ENCODE results near the gene AP1G2. TPM values are rescaled to one million over a fixed set of nuclear protein-coding genes. Genes with fewer than 3 reads are reported as not detected.

AP1G2 gene
- polyA plus RNA-seq, 1 of the 3 experiments (the other 2 are of a cell fraction), result 88.3 TPM

DNA sequence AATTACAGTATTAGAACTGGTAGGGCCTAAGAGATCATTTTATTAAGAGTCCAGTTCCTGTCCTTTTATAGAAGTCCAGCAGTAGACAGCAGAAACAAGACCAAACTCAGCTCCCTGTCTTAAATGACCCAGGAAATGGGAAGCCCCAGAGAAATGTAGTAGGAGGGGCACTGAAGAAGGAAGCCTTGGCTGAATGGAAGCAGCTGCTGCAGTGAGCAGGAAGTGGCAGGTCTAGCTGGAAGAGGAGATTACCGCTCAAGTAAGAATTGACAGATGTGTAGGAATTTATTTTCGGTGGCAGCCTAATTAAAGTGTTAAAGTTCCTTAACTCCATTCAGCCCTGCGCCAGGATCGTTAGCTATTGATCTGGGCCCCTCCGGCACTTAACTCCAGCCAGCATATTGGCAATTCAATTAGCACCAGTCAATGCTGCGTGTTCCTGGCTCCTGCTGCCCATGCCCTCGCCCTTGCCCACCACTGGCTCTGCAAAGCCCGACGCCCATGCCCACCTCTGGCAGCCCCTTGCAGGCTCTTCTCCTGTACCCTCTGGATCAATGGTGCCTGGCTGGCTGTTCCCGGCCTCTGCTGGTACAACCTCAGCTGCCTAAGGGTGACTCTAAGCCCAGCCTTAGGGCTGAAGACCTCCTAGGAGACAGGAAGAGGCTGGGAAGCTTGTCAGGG is 37.1 kb downstream of the AP1G2 start:
- peaks cover 0 to 4% of the 10 kb centered on the region in 2 experiments; a peak in 1 of 4 replicates for H3K4me1 ChIP-seq (ENCODE audit: control insufficient read depth in 1 of 2, insufficient read depth in 2 of 2, low read depth in 1 of 2, low read length in 1 of 2)
- H3K27me3 ChIP-seq (ENCODE audit: insufficient read depth), result no peaks in the 10 kb centered on the region
- H3F3A ChIP-seq (replicated peaks; ENCODE audit: insufficient read depth), result no peaks in the 10 kb centered on the region
- peaks cover 0 to 22% of the 10 kb centered on the region in 2 experiments for H3K36me3 ChIP-seq (replicated peaks in 1 of 2; ENCODE audit: control insufficient read depth in 1 of 2, insufficient read depth in 2 of 2, low read length in 1 of 2)
- 79% methylated on average over 9 of the region's 10 CpGs for WGBS (ENCODE audit: low lambda C conversion rate)
- no peaks in the 10 kb centered on the region for H4K20me1 ChIP-seq (ENCODE audit: insufficient read depth)
- H3K4me2 ChIP-seq, result no peak overlapping the region
- H2AFZ ChIP-seq (ENCODE audit: low read depth), result no peak overlapping the region
- no peak overlapping the region for H3K9ac ChIP-seq
- no peaks in the 10 kb centered on the region for H3K79me2 ChIP-seq (ENCODE audit: insufficient read depth)
- TF ChIP-seq GABPA (IDR thresholded peaks at IDR 0.05; ENCODE audit: low read depth) (no peak), FOSL2 (IDR thresholded peaks at IDR 0.05; ENCODE audit: borderline replicate concordance, low read depth) (no peak), MAX (IDR thresholded peaks at IDR 0.05; ENCODE audit: low read depth) (no peak), PBX3 (IDR thresholded peaks at IDR 0.05) (no peak), FOXM1 (IDR thresholded peaks at IDR 0.05; ENCODE audit: low read depth) (no peak), SIN3A (IDR thresholded peaks at IDR 0.05; ENCODE audit: borderline replicate concordance, low read depth, low read length) (no peak), TCF12 (IDR thresholded peaks at IDR 0.05) (no peak), JUND (IDR thresholded peaks at IDR 0.05) (no peak), MXI1 (IDR thresholded peaks at IDR 0.05; ENCODE audit: low read depth, low read length) (no peak), FOXJ3 (CRISPR knock-in tag; IDR thresholded peaks at IDR 0.05) (no peak), RAD21 (IDR thresholded peaks at IDR 0.05; ENCODE audit: low read length) (no peak)
- TF ChIP-seq, protein P1, sequence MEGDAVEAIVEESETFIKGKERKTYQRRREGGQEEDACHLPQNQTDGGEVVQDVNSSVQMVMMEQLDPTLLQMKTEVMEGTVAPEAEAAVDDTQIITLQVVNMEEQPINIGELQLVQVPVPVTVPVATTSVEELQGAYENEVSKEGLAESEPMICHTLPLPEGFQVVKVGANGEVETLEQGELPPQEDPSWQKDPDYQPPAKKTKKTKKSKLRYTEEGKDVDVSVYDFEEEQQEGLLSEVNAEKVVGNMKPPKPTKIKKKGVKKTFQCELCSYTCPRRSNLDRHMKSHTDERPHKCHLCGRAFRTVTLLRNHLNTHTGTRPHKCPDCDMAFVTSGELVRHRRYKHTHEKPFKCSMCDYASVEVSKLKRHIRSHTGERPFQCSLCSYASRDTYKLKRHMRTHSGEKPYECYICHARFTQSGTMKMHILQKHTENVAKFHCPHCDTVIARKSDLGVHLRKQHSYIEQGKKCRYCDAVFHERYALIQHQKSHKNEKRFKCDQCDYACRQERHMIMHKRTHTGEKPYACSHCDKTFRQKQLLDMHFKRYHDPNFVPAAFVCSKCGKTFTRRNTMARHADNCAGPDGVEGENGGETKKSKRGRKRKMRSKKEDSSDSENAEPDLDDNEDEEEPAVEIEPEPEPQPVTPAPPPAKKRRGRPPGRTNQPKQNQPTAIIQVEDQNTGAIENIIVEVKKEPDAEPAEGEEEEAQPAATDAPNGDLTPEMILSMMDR (IDR thresholded peaks at IDR 0.05), result no peak
- TF ChIP-seq, protein P2, sequence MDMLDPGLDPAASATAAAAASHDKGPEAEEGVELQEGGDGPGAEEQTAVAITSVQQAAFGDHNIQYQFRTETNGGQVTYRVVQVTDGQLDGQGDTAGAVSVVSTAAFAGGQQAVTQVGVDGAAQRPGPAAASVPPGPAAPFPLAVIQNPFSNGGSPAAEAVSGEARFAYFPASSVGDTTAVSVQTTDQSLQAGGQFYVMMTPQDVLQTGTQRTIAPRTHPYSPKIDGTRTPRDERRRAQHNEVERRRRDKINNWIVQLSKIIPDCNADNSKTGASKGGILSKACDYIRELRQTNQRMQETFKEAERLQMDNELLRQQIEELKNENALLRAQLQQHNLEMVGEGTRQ (IDR thresholded peaks at IDR 0.05; ENCODE audit: borderline replicate concordance, low read depth, low read length), result no peak
- TF ChIP-seq, protein P3, sequence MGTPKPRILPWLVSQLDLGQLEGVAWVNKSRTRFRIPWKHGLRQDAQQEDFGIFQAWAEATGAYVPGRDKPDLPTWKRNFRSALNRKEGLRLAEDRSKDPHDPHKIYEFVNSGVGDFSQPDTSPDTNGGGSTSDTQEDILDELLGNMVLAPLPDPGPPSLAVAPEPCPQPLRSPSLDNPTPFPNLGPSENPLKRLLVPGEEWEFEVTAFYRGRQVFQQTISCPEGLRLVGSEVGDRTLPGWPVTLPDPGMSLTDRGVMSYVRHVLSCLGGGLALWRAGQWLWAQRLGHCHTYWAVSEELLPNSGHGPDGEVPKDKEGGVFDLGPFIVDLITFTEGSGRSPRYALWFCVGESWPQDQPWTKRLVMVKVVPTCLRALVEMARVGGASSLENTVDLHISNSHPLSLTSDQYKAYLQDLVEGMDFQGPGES (IDR thresholded peaks at IDR 0.05; ENCODE audit: low read depth, low read length), result no peak
- no peak overlapping the region for H3K4me3 ChIP-seq (ENCODE audit: low read depth in 2 of 2, low read length in 1 of 2)
- no peak for DNase-seq
- CTCF ChIA-PET, result interaction anchor here (0.7 to 11.4 kb wide), 6 partner anchors 8 to 970 kb away, joined by 3 to 142 read pairs (median 14); no protein-coding TSS in a partner anchor
- no peak overlapping the region for H3K27ac ChIP-seq (ENCODE audit: low read depth in 2 of 2, low read length in 1 of 2)
- H3K9me3 ChIP-seq, result no peaks in the 10 kb centered on the region
- POLR2A ChIA-PET, result interaction anchor here (1.2 kb wide), 1 partner anchor 12 kb away, joined by 3 read pairs; no protein-coding TSS in a partner anchor
- no peaks in the 10 kb centered on the region for H3K9me2 ChIP-seq
